ENCODE results near the gene ZNF611. TPM values are rescaled to one million over a fixed set of nuclear protein-coding genes. Genes with fewer than 3 reads are reported as not detected.
"Not testable (repeated sequence)": the region's sequence is repeated elsewhere in the genome, so short reads cannot be mapped to it uniquely, and the experiment has no call there.

Gene ZNF611
- polyA plus RNA-seq, 2 of the 4 experiments (the other 2 are of a cell fraction) = 4.1 to 5.6 TPM

GRCh38 chr19:52691215-52691610 lies 43.6 kb downstream of the ZNF611 start:
- no peak for FAIRE-seq
- no peak for DNase-seq (ENCODE audit: low read depth in 1 of 2, low spot score in 1 of 2)
- ATAC-seq = no peak
- no peak for TF ChIP-seq GATA3 (IDR thresholded peaks at IDR 0.05; ENCODE audit: borderline replicate concordance)
- Histone ChIP-seq H3K4me1 (no peaks in the 10 kb centered on the region), H3K4me2 (no peak overlapping the region), H3K4me3 (no peak overlapping the region), H3K9me3 (peaks cover 34% of the 10 kb centered on the region), H3K27ac (no peak overlapping the region)
- WGBS (ENCODE audit: missing lambda C conversion rate) = 38% methylated on average over 15 of the region's 15 CpGs
- POLR2A ChIA-PET = no interaction called here
- CTCF ChIA-PET = no interaction called here

- 30% methylated on average over 25 of the region's 47 CpGs for WGBS (ENCODE audit: missing lambda C conversion rate)
- TF ChIP-seq BHLHE40 (IDR thresholded peaks at IDR 0.05; ENCODE audit: low read depth, low read length) (no peak), CBX8 (IDR thresholded peaks at IDR 0.05) (no peak), FOXS1 (CRISPR knock-in tag; IDR thresholded peaks at IDR 0.05) (no peak), ATOH8 (CRISPR knock-in tag; IDR thresholded peaks at IDR 0.05; ENCODE audit: low read depth) (no peak), GATA3 (IDR thresholded peaks at IDR 0.05; ENCODE audit: borderline replicate concordance) (no peak), KDM1A (IDR thresholded peaks at IDR 0.05; ENCODE audit: low read depth) (no peak), JUN (IDR thresholded peaks at IDR 0.05) (no peak)
- TF ChIP-seq, protein P1, sequence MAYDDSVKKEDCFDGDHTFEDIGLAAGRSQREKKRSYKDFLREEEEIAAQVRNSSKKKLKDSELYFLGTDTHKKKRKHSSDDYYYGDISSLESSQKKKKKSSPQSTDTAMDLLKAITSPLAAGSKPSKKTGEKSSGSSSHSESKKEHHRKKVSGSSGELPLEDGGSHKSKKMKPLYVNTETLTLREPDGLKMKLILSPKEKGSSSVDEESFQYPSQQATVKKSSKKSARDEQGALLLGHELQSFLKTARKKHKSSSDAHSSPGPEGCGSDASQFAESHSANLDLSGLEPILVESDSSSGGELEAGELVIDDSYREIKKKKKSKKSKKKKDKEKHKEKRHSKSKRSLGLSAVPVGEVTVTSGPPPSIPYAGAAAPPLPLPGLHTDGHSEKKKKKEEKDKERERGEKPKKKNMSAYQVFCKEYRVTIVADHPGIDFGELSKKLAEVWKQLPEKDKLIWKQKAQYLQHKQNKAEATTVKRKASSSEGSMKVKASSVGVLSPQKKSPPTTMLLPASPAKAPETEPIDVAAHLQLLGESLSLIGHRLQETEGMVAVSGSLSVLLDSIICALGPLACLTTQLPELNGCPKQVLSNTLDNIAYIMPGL (CRISPR knock-in tag; IDR thresholded peaks at IDR 0.05; ENCODE audit: borderline replicate concordance) = no peak
- TF ChIP-seq, protein P2, sequence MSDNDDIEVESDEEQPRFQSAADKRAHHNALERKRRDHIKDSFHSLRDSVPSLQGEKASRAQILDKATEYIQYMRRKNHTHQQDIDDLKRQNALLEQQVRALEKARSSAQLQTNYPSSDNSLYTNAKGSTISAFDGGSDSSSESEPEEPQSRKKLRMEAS (IDR thresholded peaks at IDR 0.05) = no peak
- TF ChIP-seq, protein P3, sequence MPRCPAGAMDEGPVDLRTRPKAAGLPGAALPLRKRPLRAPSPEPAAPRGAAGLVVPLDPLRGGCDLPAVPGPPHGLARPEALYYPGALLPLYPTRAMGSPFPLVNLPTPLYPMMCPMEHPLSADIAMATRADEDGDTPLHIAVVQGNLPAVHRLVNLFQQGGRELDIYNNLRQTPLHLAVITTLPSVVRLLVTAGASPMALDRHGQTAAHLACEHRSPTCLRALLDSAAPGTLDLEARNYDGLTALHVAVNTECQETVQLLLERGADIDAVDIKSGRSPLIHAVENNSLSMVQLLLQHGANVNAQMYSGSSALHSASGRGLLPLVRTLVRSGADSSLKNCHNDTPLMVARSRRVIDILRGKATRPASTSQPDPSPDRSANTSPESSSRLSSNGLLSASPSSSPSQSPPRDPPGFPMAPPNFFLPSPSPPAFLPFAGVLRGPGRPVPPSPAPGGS (IDR thresholded peaks at IDR 0.05) = no peak
- H3K4me1 ChIP-seq = no peaks in the 10 kb centered on the region
- no peak overlapping the region for H3K27ac ChIP-seq
- ATAC-seq = peak in 1 of 2 experiments; percentile 44; a peak in 2 of 6 replicates
- no peak overlapping the region for H3K4me2 ChIP-seq
- FAIRE-seq = no peak
- no peak overlapping the region for H3K4me3 ChIP-seq
- POLR2A ChIA-PET = no interaction called here
- H3K9me3 ChIP-seq = peaks cover 32% of the 10 kb centered on the region
- DNase-seq (ENCODE audit: low read depth in 1 of 2, low spot score in 1 of 2) = no peak
- CTCF ChIA-PET = no interaction called here
Observed at GRCh38 chr19:52690369-52691214, 44.3 kb downstream of the ZNF611 start.

DNA sequence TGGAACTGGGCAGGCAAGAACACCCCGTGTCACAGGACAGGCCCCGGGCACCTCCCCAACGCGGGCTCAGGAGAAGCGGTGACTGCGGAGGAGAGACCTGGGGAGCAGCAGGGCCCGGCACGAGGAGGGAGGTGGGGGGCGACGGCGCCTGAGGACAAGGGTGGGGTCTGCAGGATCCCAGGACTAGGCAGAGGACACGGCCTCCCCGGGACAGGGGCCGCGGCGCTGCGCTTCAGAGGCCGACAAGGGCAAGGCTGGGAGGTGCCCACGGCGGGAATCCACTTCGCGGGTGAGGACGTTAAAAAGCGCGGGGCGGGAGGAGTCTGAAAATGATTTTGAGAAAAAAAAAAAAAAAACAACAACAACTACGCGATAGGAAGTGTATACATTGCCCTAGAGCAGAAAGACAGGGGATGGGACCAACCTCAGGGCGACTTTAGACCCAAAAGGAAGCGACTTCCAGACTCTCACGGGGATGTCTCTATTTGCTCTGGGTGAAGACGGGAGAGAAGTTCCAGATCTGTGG lies 44.9 kb downstream of the ZNF611 start:
- no peak overlapping the region for H3K4me3 ChIP-seq
- H3K4me2 ChIP-seq = no peak overlapping the region
- FAIRE-seq = no peak
- WGBS (ENCODE audit: missing lambda C conversion rate) = 35% methylated on average over 31 of the region's 32 CpGs
- no peak for ATAC-seq
- POLR2A ChIA-PET = no interaction called here
- peaks cover 34% of the 10 kb centered on the region for H3K9me3 ChIP-seq
- TF ChIP-seq PHF8 (IDR thresholded peaks at IDR 0.05; ENCODE audit: borderline replicate concordance, low read depth) = no peak
- no peak for TF ChIP-seq EHF (CRISPR knock-in tag; IDR thresholded peaks at IDR 0.05)
- TF ChIP-seq POLR2AphosphoS2 (conservative IDR thresholded peaks at IDR 0.05; ENCODE audit: low read length) = no peak
- no peak for TF ChIP-seq GATA3 (IDR thresholded peaks at IDR 0.05; ENCODE audit: borderline replicate concordance)
- no peak for TF ChIP-seq FOSL2 (IDR thresholded peaks at IDR 0.05)
- no peak for TF ChIP-seq FOSL2 (CRISPR knock-in tag; IDR thresholded peaks at IDR 0.05)
- TF ChIP-seq RARB (CRISPR knock-in tag; IDR thresholded peaks at IDR 0.05) = no peak
- no peak for TF ChIP-seq RNF2 (IDR thresholded peaks at IDR 0.05; ENCODE audit: borderline replicate concordance, low read depth)
- TF ChIP-seq, protein P4, sequence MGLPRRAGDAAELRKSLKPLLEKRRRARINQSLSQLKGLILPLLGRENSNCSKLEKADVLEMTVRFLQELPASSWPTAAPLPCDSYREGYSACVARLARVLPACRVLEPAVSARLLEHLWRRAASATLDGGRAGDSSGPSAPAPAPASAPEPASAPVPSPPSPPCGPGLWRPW (IDR thresholded peaks at IDR 0.05) = no peak
- no peak for TF ChIP-seq ZC3H11A (IDR thresholded peaks at IDR 0.05)
- no peak for TF ChIP-seq HDAC2 (IDR thresholded peaks at IDR 0.05)
- TF ChIP-seq SREBF2 (IDR thresholded peaks at IDR 0.05) = no peak
- no peak for TF ChIP-seq USF2 (IDR thresholded peaks at IDR 0.05)
- TF ChIP-seq NFE2L2 (conservative IDR thresholded peaks at IDR 0.05; ENCODE audit: low read length) = no peak
- TF ChIP-seq SMC3 (IDR thresholded peaks at IDR 0.05) = no peak
- CTCF ChIA-PET = no interaction called here
- no peak for DNase-seq (ENCODE audit: low read depth in 1 of 2, low spot score in 1 of 2)
- H3K27ac ChIP-seq = no peak overlapping the region
- H3K4me1 ChIP-seq = no peaks in the 10 kb centered on the region

DNA sequence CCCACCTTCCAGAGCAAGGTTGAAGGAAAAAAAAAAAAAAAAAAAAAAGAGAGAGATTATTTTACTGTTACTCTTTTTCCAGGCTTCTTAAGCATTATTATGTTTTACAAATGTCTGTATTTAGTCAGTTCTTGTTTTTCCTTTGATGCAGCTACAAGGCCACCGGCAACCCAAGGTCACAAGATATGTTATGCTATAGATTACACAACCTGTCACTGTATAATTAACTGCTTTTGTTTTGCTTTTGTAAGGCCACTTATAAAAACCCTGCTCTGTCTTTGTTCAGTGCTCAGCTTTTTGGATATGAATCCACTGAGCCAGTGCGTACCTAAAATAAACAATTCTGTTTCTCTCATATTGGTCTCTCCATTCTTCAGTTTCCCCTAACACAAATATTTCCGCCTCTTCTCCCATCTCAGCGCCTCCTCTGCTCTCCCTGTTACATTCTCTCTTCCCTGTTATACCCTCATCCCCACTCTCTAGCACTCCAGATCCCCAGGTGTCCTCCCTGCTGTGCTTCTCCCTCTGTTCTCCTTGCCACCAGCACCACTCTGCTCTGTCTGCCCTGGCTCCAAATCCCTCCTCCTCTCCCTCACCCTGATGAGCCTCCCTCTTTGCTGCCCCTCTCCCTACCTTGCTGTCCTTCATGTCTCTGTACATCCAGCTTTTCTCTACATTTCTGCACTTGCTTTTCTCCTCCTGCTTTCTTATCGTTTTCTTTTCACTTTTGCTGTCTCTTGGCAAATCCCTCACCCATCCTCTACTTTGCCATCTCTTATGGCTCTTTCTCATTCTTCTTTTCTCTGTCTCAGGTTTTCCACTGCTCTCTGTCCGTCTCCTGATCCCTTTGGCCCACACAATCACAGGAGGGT lies 45.7 kb downstream of the ZNF611 start:
- FAIRE-seq; H3K4me3 ChIP-seq; H3K4me2 ChIP-seq; DNase-seq (ENCODE audit: low read depth in 1 of 2, low spot score in 1 of 2); H3K4me1 ChIP-seq; ATAC-seq; H3K27ac ChIP-seq; POLR2A ChIA-PET: not testable (repeated sequence)
- CTCF ChIA-PET = interaction anchor here (0.6 to 0.7 kb wide), 2 partner anchors 367 to 879 kb away, joined by 3 to 5 read pairs; no protein-coding TSS in a partner anchor
- H3K9me3 ChIP-seq = peaks cover 36% of the 10 kb centered on the region
- WGBS (ENCODE audit: missing lambda C conversion rate) = 33% methylated on average over 6 of the region's 6 CpGs
